Activated T-cell treated with anti-CD3 and anti-CD28 coated beads for 48 hours (primary cell): ENCODE results near the gene FRMD4A.
"Not testable (repeated sequence)": the region's sequence is repeated elsewhere in the genome, so short reads cannot be mapped to it uniquely, and the experiment has no call there.

Experiments used
- DNase-seq: peaks from one replicate; pipeline ENCODE4 v3.0.0-alpha.2; 2020; ENCODE audit warnings: low read depth

Gene FRMD4A

GRCh38 chr10:13945390-13946208, 385.1 kb downstream of the FRMD4A start:
- DNase-seq, result no peak

GRCh38 chr10:13944823-13945222, 385.9 kb downstream of the FRMD4A start:
- no peak for DNase-seq

GRCh38 chr10:13943735-13944398, 386.9 kb downstream of the FRMD4A start:
- DNase-seq, result no peak

GRCh38 chr10:13942035-13942434, 388.7 kb downstream of the FRMD4A start:
- peak; percentile 5 for DNase-seq

- DNase-seq, result no peak
Observed at GRCh38 chr10:13939391-13939790, 391.3 kb downstream of the FRMD4A start.

GRCh38 chr10:13938950-13939349, 391.8 kb downstream of the FRMD4A start:
- no peak for DNase-seq

GRCh38 chr10:13936826-13937225, 393.9 kb downstream of the FRMD4A start:
- no peak for DNase-seq

GRCh38 chr10:13930120-13930519, 400.6 kb downstream of the FRMD4A start:
- no peak for DNase-seq

- DNase-seq, result no peak
Observed at GRCh38 chr10:13928451-13928850, 402.3 kb downstream of the FRMD4A start.

- DNase-seq, result no peak
Observed at GRCh38 chr10:13925971-13926780, 404.5 kb downstream of the FRMD4A start.

- DNase-seq, result no peak
Observed at GRCh38 chr10:13924040-13924725, 406.5 kb downstream of the FRMD4A start.

- DNase-seq, result no peak
Observed at GRCh38 chr10:13922586-13922985, 408.1 kb downstream of the FRMD4A start.

GRCh38 chr10:13921941-13922340, 408.8 kb downstream of the FRMD4A start:
- DNase-seq, result no peak

GRCh38 chr10:13921131-13921530, 409.6 kb downstream of the FRMD4A start:
- not testable (repeated sequence) for DNase-seq

- no peak for DNase-seq
Observed at GRCh38 chr10:13920465-13920864, 410.3 kb downstream of the FRMD4A start.

- DNase-seq, result no peak
Observed at GRCh38 chr10:13920031-13920430, 410.7 kb downstream of the FRMD4A start.

GRCh38 chr10:13917791-13918190, 412.9 kb downstream of the FRMD4A start:
- no peak for DNase-seq

- DNase-seq, result no peak
Observed at GRCh38 chr10:13916384-13916947, 414.3 kb downstream of the FRMD4A start.

- DNase-seq, result no peak
Observed at GRCh38 chr10:13915710-13916109, 415.0 kb downstream of the FRMD4A start.

- no peak for DNase-seq
Observed at GRCh38 chr10:13913897-13914296, 416.8 kb downstream of the FRMD4A start.

- DNase-seq, result no peak
Observed at GRCh38 chr10:13911821-13912520, 418.8 kb downstream of the FRMD4A start.
